NCI-H446 treated with DMSO at 0.1 percent for 48 hours (cell line): ENCODE measurements around the gene CPZ.

Experiments used
- DNase-seq: peaks from one replicate; lab custom pipeline; 2025; lab: John Stamatoyannopoulos, UW

CPZ gene

DNA sequence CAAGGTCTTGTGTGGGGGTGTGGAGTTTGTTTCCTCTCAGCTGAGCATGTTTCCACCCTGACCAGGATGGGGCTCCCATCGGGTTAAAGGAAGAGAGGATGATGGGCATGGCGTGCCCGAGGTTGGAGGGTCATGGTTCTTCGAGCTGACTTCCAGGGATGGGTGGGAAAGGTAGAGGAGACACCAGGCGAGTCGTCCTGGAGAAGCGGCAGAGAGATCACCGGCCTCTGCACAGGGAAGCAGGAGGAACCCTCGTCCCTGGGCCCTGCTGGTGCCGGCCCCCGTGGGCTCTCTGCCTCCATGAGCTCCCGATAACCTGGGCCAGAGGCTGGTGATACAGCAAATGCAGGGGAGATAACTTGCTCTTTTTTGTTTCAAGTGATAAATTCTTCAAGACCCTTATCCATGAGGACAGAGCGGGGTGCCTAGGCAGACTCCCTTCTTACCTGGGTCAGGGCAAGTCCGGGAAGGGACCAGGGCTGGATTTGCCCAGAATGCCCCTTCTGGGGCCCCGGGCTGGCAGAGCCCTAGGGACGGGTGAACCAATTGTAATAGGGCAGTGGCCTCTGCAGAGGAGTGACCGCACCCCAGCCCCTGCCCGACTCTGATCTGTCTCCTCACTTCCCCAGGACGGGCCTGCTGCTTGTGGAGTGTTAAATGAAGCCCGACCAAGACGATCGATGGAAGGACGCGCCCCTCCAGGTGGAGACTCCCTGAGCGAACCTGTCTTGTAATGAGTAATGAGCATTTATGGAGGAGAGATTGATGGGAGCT lies 63.0 kb downstream of the CPZ start:
- no peak for DNase-seq

DNA sequence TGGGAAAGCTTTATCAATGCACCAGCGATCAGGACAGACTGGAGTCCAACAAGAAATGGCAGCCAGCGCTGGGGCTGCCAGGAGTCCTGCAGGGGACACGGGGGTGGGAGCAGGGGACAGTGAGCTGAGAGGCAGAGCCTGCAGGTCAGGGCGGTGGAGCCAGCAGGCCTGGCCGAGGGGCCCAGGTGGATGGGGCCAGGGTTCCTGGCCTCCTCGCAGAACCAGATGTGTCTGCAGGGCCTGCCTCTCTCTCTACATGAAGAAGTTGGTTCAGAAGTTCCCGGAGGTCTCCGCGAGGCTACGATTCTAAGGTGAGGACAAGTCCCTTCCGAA lies 63.6 kb downstream of the CPZ start:
- DNase-seq: no peak

DNA sequence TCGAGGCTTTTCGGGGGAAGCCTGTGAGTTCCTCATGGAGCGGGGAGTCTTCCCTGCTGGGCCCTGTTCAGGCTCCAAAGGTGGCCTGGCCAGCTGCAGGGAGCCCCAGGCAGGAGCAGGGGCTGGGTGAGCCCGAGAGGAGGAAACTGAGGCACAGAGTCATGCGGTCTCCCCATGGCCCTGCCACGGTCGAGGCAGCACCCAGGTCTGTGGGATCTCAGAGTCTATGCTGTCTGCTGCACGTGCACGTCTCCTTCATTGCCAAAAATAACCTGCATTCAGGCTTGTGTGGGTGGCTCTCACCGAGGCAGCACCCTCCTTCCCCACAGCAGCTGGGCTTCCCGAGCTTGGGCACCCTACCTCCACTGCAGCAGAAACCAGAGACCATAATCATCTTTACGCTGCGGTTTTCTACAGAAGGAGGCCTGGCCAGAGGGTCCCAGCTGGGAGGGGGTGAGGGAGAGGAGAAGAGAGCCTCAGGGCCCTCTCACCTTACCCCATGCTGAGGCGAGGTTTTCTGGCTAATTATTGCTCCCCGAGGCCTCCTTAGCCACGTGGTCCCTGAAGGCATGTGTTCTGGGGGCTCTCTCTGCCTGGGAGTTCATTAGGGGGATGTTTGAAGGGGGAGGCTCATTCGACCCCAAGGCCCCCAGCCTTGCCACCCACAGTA lies 64.3 kb downstream of the CPZ start:
- DNase-seq: no peak

DNA sequence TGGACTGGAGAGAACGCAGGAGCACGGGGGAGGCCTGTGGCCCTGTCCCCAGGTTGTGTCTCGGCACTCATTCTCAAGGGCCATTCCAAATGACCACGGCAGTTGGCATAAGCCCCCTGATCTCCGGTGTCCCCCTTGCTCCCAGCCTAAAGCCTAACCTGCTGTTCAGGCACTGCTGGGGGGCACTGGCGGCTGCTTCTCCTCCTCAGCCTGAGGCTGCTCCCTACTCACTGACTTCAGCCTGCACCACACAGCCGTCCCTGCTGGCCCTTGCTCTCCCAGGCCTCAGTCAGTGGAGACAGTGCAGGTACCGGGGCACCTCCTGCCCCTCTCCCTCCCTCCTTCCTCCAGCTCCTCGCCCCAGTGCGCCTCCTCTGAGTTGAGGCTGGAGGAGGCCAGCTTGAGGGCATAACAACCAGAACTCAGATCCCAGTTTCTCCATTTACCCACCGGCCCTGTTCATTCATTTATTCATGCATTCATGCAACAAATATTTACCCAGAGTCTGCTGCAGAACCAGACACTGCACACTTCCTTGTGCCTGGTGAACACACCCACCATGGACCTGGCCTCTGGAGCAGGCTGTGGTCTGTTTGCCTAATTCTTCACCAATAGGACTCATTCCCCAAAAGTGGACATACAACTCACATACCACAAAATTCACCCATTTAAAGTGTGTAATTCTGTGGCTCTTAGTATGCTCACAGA lies 65.0 kb downstream of the CPZ start:
- DNase-seq: no peak

DNA sequence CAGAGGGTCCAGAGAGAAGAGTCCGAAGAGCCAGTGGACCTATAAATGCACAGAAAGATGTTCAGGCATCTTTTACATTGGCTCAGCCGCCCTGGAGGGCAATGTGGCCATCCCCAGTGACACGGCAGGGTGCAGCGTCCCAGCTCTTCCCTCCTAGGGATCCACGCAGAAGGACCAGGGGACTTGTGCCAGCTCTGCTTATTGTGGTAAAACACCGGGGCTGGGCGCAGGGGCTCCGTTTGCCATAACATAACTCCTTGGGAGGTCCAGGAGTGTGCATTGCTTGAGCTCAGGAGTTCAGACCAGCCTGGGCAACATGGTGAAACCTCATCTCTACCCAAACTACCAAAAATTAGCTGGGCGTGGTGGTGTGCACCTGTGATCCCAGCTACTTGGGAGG lies 70.2 kb downstream of the CPZ start:
- no peak for DNase-seq

DNA sequence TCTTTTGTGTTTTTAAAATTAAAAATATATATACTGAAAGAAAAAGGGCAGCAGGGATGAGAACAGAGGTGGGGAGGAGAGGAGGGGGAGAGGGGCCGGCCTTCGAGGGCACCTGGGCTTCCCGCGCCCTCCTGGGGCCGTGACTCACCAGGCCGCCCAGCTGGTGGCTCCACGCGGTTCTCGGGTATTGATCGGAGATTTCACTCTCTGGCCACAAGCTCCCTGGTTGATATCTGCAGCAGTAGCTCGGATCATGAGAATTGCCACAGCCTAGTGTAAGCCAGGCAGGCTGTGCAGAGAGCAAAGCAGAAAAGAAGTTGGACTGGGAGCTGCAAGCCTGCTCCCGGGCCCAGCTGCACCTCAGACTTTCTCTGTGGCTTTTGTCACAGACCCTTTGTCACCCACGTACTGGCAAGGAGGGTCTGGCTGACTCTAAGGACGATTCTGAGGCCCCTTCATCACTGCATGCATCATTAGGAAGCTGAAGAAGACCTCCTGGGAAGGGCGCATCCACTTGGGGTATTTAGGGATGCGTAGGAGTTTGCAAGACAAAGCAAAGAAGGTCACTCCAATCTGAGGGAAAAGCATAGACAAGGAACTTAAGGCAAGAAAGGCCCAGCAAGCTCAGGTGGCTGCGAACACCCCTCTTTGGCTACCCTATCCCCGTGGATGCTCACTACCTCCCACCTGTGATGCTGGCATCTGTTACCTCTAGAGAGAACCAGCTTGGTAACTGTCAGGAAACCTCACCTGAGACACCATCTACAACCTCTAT lies 71.7 kb downstream of the CPZ start:
- DNase-seq: no peak

DNA sequence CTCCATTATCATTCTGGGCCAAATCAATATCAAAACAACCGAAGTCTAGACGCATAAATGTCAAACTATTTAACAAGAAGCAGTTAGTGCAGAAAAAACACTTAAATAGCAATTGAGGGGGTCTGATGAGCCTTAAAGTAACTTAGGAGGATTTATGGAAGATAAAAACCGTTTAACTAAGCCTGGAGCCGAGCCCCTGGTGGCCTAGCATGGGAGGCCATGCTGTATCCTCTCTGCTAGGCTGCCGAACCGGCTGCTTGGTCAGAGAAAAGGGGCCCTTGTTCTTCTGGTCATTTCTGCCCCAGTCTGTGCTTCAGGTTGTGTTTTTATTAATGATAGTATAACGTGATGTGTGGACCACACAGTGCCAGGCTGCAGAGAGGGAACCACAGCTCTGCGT lies 72.4 kb downstream of the CPZ start:
- DNase-seq: no peak

DNA sequence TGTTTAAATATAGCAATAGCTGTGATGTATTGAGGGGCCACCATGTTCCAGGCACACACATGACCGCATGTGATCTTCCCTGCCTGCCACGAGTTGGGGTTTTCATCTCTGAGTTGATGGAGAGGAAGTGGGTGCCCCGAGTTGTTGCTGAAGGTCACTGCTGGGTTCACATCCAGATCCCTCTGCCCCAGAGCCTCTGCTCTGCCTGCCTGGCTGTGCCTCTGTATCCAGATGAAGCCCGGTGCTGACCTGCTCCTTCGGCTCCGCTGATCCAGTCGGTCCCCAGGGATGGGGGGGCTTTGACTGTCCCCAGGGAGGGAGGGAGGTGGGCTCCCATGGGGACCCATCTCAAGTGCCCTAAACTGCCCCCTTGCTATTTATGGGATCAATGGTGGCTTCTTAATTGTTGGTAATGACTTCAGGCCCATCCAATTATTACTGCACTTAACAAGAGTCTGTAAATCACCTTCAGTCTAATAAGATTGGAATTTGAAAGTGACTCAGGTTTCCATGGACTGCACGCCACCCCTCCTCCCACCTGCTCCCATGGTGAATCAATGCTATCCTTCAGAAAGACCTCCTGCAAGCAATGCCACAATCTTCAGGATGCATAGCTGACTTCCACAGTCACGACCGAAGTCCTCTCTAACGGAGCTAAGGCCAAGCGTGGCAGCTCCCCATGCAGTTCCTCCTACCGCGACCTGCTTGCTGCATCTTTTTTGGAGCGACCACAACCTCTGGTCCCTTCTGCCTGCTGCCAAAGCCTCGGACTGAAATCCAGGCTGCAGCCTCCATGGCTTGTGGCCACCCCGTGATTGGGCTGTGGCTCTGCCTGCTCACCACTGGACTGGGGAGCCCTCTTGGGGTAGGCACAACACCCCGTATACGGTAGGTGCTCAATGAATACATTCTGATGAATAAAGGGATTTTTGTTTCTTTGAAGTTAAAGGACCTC lies 73.1 kb downstream of the CPZ start:
- no peak for DNase-seq

DNA sequence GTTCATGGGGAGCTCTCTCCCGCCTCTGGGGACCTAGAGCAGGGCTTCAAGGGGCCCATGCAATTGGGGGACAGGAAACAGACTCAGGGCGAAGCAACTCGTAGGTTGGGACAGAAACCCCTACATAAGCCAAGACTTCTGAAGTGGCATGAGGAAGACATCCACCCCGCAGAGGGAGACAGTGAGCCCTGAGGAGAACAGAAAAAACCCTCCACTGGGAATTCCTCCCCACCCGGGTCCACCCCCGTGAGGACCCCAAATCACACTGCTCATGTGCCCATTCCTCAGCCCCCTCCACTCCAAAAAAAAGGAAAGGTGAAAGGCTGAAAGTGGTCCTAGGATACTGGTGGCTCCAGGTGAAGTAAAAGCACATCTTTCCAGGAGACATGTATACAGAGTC lies 74.0 kb downstream of the CPZ start:
- no peak for DNase-seq
